ENCODE measurements around the gene MAPT.

Gene MAPT

DNA sequence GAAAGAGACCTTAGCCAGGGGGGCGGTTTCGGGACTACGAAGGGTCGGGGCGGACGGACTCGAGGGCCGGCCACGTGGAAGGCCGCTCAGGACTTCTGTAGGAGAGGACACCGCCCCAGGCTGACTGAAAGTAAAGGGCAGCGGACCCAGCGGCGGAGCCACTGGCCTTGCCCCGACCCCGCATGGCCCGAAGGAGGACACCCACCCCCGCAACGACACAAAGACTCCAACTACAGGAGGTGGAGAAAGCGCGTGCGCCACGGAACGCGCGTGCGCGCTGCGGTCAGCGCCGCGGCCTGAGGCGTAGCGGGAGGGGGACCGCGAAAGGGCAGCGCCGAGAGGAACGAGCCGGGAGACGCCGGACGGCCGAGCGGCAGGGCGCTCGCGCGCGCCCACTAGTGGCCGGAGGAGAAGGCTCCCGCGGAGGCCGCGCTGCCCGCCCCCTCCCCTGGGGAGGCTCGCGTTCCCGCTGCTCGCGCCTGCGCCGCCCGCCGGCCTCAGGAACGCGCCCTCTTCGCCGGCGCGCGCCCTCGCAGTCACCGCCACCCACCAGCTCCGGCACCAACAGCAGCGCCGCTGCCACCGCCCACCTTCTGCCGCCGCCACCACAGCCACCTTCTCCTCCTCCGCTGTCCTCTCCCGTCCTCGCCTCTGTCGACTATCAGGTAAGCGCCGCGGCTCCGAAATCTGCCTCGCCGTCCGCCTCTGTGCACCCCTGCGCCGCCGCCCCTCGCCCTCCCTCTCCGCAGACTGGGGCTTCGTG is at the start of gene MAPT:
TSS of gene MAPT (plus strand) at position 533 of the 763 bp plus-strand sequence. CDS start 67,784 bp downstream, outside the sequence.
- peak; percentile 51 to 65 for DNase-seq (ENCODE audit: low read depth in 2 of 2)

DNA sequence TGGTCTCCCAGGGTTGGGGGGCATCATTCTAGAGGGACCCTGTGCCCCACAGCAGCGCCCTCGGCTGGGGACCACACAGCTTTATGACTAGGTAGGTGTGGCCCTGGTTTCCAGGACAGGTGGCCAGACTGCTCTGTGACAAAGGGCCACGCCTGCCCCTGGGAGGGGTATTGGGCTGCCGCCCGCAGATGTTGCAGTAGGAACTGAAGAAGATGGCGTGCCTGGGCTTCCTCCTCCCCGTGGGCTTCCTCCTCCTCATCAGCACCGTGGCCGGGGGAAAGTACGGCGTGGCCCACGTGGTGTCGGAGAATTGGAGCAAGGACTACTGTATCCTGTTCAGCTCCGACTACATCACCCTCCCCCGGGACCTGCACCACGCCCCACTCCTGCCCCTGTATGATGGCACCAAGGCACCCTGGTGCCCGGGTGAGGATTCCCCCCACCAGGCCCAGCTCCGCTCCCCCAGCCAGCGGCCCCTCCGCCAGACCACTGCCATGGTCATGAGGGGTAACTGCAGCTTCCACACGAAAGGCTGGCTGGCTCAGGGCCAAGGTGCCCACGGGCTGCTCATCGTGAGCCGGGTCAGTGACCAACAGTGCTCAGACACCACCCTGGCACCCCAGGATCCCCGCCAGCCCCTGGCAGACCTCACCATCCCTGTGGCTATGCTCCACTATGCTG is 49.5 kb upstream of the MAPT start, which contains the start of gene SPPL2C:
TSS of gene SPPL2C (plus strand) at position 187 of the 681 bp plus-strand sequence. CDS start at position 213, 26 bp downstream.
- no peak for DNase-seq (ENCODE audit: low read depth in 2 of 2)

GRCh38 chr17:45845376-45846185 is 48.8 kb upstream of the MAPT start:
- no peak for DNase-seq (ENCODE audit: low read depth in 2 of 2)

GRCh38 chr17:45846223-45846622 is 48.1 kb upstream of the MAPT start:
- DNase-seq (ENCODE audit: low read depth in 2 of 2): no peak

- no peak for DNase-seq (ENCODE audit: low read depth in 2 of 2)
Observed at GRCh38 chr17:45846646-45847045, 47.7 kb upstream of the MAPT start.

GRCh38 chr17:45847101-45847500 is 47.3 kb upstream of the MAPT start:
- no peak for DNase-seq (ENCODE audit: low read depth in 2 of 2)

DNA sequence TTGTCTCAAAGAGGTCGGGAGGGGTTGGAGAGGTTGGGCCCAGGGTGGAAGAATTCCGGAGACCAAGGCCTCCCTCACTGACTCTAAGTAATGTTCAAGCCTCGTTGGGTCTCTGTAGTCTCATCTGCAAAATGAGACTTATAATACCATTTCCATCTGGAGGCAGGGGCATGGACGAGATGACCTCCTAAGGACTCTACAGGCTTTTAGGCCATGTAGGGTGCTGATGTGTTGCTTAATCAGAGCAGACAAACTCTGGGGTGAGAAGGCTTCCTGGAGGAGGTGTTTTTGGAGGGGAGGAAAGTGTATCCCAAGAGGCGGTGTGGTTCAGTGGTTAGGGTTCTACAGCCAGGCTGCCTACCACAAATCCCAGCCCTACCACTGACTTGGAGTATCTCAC is 46.6 kb upstream of the MAPT start:
- no peak for DNase-seq (ENCODE audit: low read depth in 2 of 2)

- no peak for DNase-seq (ENCODE audit: low read depth in 2 of 2)
Observed at GRCh38 chr17:45848405-45848804, 45.9 kb upstream of the MAPT start.

DNA sequence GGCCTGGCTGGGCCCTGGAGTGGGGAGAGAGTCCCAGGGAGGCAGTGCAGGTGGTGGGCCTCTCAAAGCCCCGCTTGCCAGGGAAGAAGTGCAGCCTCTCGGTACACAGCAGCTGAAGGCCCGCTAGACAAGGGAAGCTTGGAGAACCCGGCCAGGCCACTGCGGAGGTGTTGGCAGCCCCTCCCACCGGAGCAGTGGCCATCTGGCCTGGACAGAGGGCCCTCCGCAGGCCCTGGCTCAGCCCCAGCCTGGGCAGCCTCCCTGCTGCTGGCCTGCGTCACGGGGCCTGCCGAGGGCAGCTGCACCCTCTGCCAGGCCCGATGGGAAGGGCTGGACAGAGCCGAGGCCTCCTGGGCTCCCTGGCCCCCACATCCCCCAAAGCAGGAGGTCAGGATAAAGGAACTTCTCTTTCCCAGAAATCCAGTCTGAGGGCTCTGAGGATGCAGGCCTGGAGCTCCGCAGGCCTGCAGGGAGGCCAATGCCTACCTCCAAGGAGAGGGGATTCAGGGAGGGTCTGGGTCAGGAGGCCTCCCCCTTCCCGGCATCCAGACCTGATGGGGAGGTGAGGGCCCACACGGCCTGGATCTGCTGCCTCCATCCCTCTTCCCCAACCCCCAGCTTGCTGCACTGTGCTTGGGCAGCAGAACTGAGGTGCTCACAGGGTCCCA is 45.4 kb upstream of the MAPT start:
- DNase-seq (ENCODE audit: low read depth in 2 of 2): no peak

DNA sequence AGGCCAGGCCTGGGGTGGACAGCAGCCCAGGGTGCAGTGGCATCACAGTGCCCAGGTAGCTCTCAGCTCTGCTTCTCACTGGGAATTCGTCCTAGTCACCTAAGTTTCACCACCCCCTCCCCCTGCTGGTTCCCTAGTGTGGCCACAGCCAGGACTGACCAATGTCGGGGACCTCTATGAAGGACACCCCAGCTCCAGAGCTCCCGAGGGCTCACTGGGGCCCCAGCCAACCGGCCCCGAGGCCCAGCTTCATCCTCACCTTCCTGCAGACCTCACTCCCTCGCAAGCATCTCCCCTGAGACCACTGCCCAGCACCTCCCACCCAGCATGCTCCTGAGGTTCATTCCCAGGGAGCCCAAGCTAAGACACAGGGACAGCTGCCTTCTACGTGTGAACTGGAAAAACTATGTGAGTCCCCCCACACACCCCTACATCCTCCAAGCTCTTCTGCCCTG is 44.8 kb upstream of the MAPT start:
- no peak for DNase-seq (ENCODE audit: low read depth in 2 of 2)

DNA sequence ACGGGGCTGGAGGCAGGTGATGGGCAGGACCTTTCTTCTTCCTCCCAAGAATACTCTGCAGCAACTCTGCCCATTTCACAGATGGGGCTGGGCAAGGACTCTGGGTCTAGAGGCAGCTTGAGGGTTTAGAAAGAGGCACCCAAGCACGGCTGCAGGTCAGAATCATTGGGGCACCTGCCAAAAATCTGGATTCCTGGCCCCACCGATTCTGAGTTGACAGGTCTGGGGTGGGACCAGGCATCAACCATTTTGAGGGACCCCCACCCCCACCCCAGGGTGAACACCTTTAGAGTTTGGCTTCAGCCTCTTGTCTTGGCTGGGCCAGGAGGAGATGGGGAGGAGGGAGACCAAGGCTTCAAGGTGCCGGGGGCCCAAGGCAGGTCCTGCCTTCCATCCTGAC is 44.3 kb upstream of the MAPT start:
- DNase-seq (ENCODE audit: low read depth in 2 of 2): no peak

GRCh38 chr17:45850468-45850867 is 43.9 kb upstream of the MAPT start:
- no peak for DNase-seq (ENCODE audit: low read depth in 2 of 2)

DNA sequence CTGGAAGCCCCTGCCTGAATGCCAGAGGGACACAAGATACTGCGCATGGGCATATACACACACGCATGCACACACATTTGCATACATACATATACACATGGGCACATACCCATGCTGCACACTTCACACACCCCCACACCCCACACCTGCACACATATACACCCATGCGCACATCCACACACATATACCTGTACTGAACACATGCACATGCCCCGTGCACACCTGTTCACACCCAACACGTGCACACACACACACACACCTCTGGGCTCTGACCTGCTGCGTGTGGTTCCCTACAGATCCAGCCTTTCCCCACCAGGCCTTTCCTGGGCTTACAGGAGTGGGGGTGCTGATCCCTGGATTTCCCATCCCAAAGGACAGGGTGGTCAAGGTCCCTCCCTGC is 43.3 kb upstream of the MAPT start:
- DNase-seq (ENCODE audit: low read depth in 2 of 2): no peak

GRCh38 chr17:45851464-45851863 is 42.9 kb upstream of the MAPT start:
- no peak for DNase-seq (ENCODE audit: low read depth in 2 of 2)

- DNase-seq (ENCODE audit: low read depth in 2 of 2): no peak
Observed at GRCh38 chr17:45851873-45852272, 42.5 kb upstream of the MAPT start.

DNA sequence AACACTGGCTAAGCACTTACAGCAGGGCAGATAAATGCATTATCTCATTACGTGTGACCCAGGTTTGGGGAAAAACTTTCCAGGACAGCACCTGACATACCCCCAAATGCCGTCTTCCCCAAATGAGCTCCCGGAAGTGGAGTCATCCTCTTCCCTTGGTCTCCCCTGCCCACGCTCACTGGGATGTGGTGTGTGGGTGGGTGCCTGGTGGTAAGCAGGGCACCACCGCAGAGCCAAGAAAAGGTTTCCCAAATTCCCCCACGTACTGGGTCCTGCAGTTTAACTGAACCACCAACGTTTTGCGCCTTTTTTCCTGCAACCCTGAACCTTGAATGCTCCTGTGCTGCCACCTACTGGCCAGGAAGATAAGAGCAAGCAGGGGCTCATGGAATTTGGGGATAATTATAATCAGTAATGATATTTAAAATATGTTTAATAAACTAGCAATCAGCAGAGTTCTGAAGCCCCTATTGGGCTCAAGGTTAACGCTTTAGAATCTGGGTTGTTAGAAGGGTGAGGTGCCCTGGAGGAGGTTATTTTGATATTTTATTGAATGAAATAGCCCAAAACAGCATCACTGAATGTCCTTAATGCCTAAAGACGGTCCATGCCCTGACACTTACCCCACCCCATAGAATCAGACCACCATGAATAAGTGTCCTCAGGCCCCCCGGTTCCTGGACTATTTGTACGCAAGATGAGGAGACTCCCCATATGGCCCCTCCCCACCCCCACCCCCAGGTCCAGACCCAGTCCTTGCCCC is 41.6 kb upstream of the MAPT start:
- peak in 1 of 2 donors; percentile 41 for DNase-seq (ENCODE audit: low read depth in 2 of 2)

GRCh38 chr17:45854209-45854608 is 40.1 kb upstream of the MAPT start:
- no peak for DNase-seq (ENCODE audit: low read depth in 2 of 2)

GRCh38 chr17:45855691-45856336 is 38.5 kb upstream of the MAPT start:
- no peak for DNase-seq (ENCODE audit: low read depth in 2 of 2)

- no peak for DNase-seq (ENCODE audit: low read depth in 2 of 2)
Observed at GRCh38 chr17:45857977-45858708, 36.2 kb upstream of the MAPT start.

- no peak for DNase-seq (ENCODE audit: low read depth in 2 of 2)
Observed at GRCh38 chr17:45861165-45861564, 33.2 kb upstream of the MAPT start.

Measured in stimulated activated CD4-positive, alpha-beta T cell treated with anti-CD3 and anti-CD28 coated beads, Interleukin-1b, Interleukin-23, amount 100 ng/mL, for 1 hour (primary cell).